ENCODE data around the gene PRAMEF1.
"Not testable (repeated sequence)": the region's sequence is repeated elsewhere in the genome, so short reads cannot be mapped to it uniquely, and the experiment has no call there.

- TF ChIP-seq POLR2A, CTCF, POLR2AphosphoS5 (IDR thresholded peaks at IDR 0.05): not testable (repeated sequence)
Measured at GRCh38 chr1:12833251-12833650, 42.1 kb downstream of the PRAMEF1 start.

Data from breast epithelium (tissue), 3 donors.